WERI-Rb-1 (cell line): ENCODE results near the gene NUMB.
A peak's percentile ranks its signal among the peaks of the same experiment; 100 is the strongest.
"Not testable (repeated sequence)": the region's sequence is repeated elsewhere in the genome, so short reads cannot be mapped to it uniquely, and the experiment has no call there.

Source experiments
- DNase-seq: peaks from one replicate; pipeline ENCODE4 v3.0.0-alpha.2; 2020
- H3K27ac ChIP-seq: fragments of 250-450 bp; sonication (Bioruptor Pico); 2 replicates; pipeline ENCODE4 v1.5.1; 2020; ENCODE audit warnings: mild to moderate bottlenecking, moderate library complexity
- H3K27me3 ChIP-seq: fragments of 250-450 bp; sonication (Bioruptor Pico); 2 replicates; pipeline ENCODE4 v1.5.1; 2021; ENCODE audit warnings: mild to moderate bottlenecking, low read depth, moderate library complexity; ENCODE audit not compliant: insufficient read depth, severe bottlenecking
- H3K36me3 ChIP-seq: fragments of 250-450 bp; sonication (Bioruptor Pico); 2 replicates; pipeline ENCODE4 v1.5.1; 2020; ENCODE audit warnings: mild to moderate bottlenecking, moderate library complexity
- H3K4me3 ChIP-seq: 2 replicates; pipeline ENCODE4 v1.5.1; 2011; ENCODE audit warnings: low read depth, mild to moderate bottlenecking, control low read depth, low read length
- H3K9me3 ChIP-seq: fragments of 250-450 bp; sonication (Bioruptor Pico); 2 replicates; pipeline ENCODE4 v1.5.1; 2021; ENCODE audit warnings: mild to moderate bottlenecking, moderate library complexity; ENCODE audit not compliant: severe bottlenecking
- CTCF ChIP-seq: IDR thresholded peaks from 2 replicates; pipeline ENCODE4 v1.5.1; 2011; ENCODE audit warnings: low read depth, mild to moderate bottlenecking, control low read depth, inconsistent platforms, low read length

Gene NUMB

GRCh38 chr14:73359445-73359844, 98.9 kb downstream of the NUMB start:
- Histone ChIP-seq H3K27me3 (no peaks in the 10 kb centered on the region), H3K36me3 (peaks cover 27% of the 10 kb centered on the region), H3K27ac (no peak overlapping the region), H3K9me3 (no peaks in the 10 kb centered on the region), H3K4me3 (no peak overlapping the region)
- TF ChIP-seq CTCF = no peak
- no peak for DNase-seq

- H3K4me3 ChIP-seq = no peak overlapping the region
- no peak overlapping the region for H3K27ac ChIP-seq
- no peak for TF ChIP-seq CTCF
Observed at GRCh38 chr14:73358187-73358586, 100.2 kb downstream of the NUMB start.

GRCh38 chr14:73349091-73349490, 109.3 kb downstream of the NUMB start:
- H3K27me3 ChIP-seq, H3K27ac ChIP-seq, H3K9me3 ChIP-seq, H3K4me3 ChIP-seq, DNase-seq: not testable (repeated sequence)
- H3K36me3 ChIP-seq = peaks cover 33% of the 10 kb centered on the region

More at GRCh38 chr14:73358187-73358586, 100.2 kb downstream of the NUMB start:
- Histone ChIP-seq H3K36me3 (peaks cover 37% of the 10 kb centered on the region), H3K9me3 (no peaks in the 10 kb centered on the region), H3K27me3 (no peaks in the 10 kb centered on the region)
- DNase-seq = no peak

- H3K27ac ChIP-seq = peak overlapping the region; percentile 80
- no peaks in the 10 kb centered on the region for H3K9me3 ChIP-seq
- peaks cover 16% of the 10 kb centered on the region for H3K36me3 ChIP-seq
- H3K4me3 ChIP-seq = no peak overlapping the region
- no peak for TF ChIP-seq CTCF
- DNase-seq = no peak
- no peaks in the 10 kb centered on the region for H3K27me3 ChIP-seq
Observed at GRCh38 chr14:73344319-73344718, 114.0 kb downstream of the NUMB start.

GRCh38 chr14:73342670-73343069, 115.7 kb downstream of the NUMB start:
- no peak for TF ChIP-seq CTCF
- Histone ChIP-seq H3K9me3 (no peaks in the 10 kb centered on the region), H3K27ac (peak overlapping the region; percentile 80), H3K27me3 (no peaks in the 10 kb centered on the region), H3K4me3 (peak overlapping the region; percentile 7; the same call in 1 of the 2 replicates), H3K36me3 (peaks cover 7% of the 10 kb centered on the region; the same call in 1 of the 2 replicates)
- no peak for DNase-seq

GRCh38 chr14:73339846-73340595, 118.3 kb downstream of the NUMB start:
- Histone ChIP-seq H3K27me3 (no peaks in the 10 kb centered on the region), H3K27ac (peak overlapping the region; percentile 80), H3K4me3 (peak overlapping the region; percentile 38), H3K9me3 (no peaks in the 10 kb centered on the region), H3K36me3 (peaks cover 4% of the 10 kb centered on the region; the same call in 1 of the 2 replicates)
- DNase-seq = peak; percentile 81
- TF ChIP-seq CTCF = no peak
